Measurements from ENCODE around the gene ADH1A. TPM values are rescaled to one million over a fixed set of nuclear protein-coding genes. Genes with fewer than 3 reads are reported as not detected.

The ADH1A gene
- total and polyA plus RNA-seq, 10 donors: 0.25 to 1.2 TPM; not detected in 8

- Histone ChIP-seq H3K4me3 (peak overlapping the region in 1 of 8 donors; percentile 33), H3K27me3 (replicated peaks in 1 of 7) (no peaks in the 10 kb centered on the region), H3K27ac (no peak overlapping the region), H3K36me3 (no peaks in the 10 kb centered on the region), H3K4me1 (no peaks in the 10 kb centered on the region), H3K9me3 (no peaks in the 10 kb centered on the region)
- WGBS, 5 donors: 78 to 84% (median 80%) methylated on average over 6 of the region's 6 CpGs
- DNase-seq: no peak
- TF ChIP-seq CTCF (IDR thresholded peaks at IDR 0.05 in 8 of 11, conservative IDR thresholded peaks at IDR 0.05 in 3 of 11) (no peak), POLR2AphosphoS5 (IDR thresholded peaks at IDR 0.05) (no peak), POLR2A (IDR thresholded peaks at IDR 0.05) (no peak)
- intact Hi-C loops (cut with DNase I; ENCODE audit: low total_unique reads): no loop called here
Observed at GRCh38 chr4:99315839-99316238, 25.1 kb upstream of the ADH1A start.

GRCh38 chr4:99314211-99314610, 23.4 kb upstream of the ADH1A start:
- no peaks in the 10 kb centered on the region for H3K9me3 ChIP-seq
- H3K27ac ChIP-seq: no peak overlapping the region
- no peak overlapping the region for H3K4me3 ChIP-seq
- WGBS, 5 donors: 81 to 97% (median 91%) methylated on average over 1 of the region's 1 CpG
- DNase-seq: no peak
- H3K36me3 ChIP-seq: no peaks in the 10 kb centered on the region
- H3K27me3 ChIP-seq (replicated peaks in 1 of 7): no peaks in the 10 kb centered on the region
- H3K4me1 ChIP-seq: no peaks in the 10 kb centered on the region
- TF ChIP-seq POLR2A (IDR thresholded peaks at IDR 0.05): no peak
- no peak for TF ChIP-seq POLR2AphosphoS5 (IDR thresholded peaks at IDR 0.05)
- TF ChIP-seq CTCF (IDR thresholded peaks at IDR 0.05 in 8 of 11, conservative IDR thresholded peaks at IDR 0.05 in 3 of 11): no peak
- intact Hi-C loops (cut with DNase I; ENCODE audit: low total_unique reads): no loop called here

- intact Hi-C loops (cut with DNase I; ENCODE audit: low total_unique reads): no loop called here
- Histone ChIP-seq H3K4me1 (no peaks in the 10 kb centered on the region), H3K9me3 (no peaks in the 10 kb centered on the region), H3K27me3 (replicated peaks in 1 of 7) (no peaks in the 10 kb centered on the region), H3K27ac (no peak overlapping the region), H3K4me3 (no peak overlapping the region), H3K36me3 (no peaks in the 10 kb centered on the region)
- TF ChIP-seq POLR2A (IDR thresholded peaks at IDR 0.05): no peak
- no peak for TF ChIP-seq POLR2AphosphoS5 (IDR thresholded peaks at IDR 0.05)
- TF ChIP-seq CTCF (IDR thresholded peaks at IDR 0.05 in 8 of 11, conservative IDR thresholded peaks at IDR 0.05 in 3 of 11): no peak
- 62 to 67% (median 63%) methylated on average over 2 of the region's 2 CpGs for WGBS, 5 donors
- no peak for DNase-seq
Observed at GRCh38 chr4:99310389-99310788, 19.6 kb upstream of the ADH1A start.

- intact Hi-C loops (cut with DNase I; ENCODE audit: low total_unique reads): no loop called here
- Histone ChIP-seq H3K9me3 (peaks cover 0 to 22% (median 0%) of the 10 kb centered on the region in 8 donors), H3K36me3 (no peaks in the 10 kb centered on the region), H3K27me3 (replicated peaks in 1 of 7) (no peaks in the 10 kb centered on the region), H3K27ac (no peak overlapping the region), H3K4me1 (no peaks in the 10 kb centered on the region), H3K4me3 (no peak overlapping the region)
- DNase-seq: no peak
- TF ChIP-seq CTCF (IDR thresholded peaks at IDR 0.05 in 8 of 11, conservative IDR thresholded peaks at IDR 0.05 in 3 of 11) (no peak), POLR2AphosphoS5 (IDR thresholded peaks at IDR 0.05) (no peak), POLR2A (IDR thresholded peaks at IDR 0.05) (no peak)
- WGBS, 5 donors: 91 to 95% (median 94%) methylated on average over 11 of the region's 11 CpGs
Observed at GRCh38 chr4:99305638-99306400, 15.0 kb upstream of the ADH1A start.

Data from spleen (tissue), 11 donors.